Hepatocyte (in vitro differentiated cells): ENCODE measurements around the gene WHAMM. TPM values are rescaled to one million over a fixed set of nuclear protein-coding genes. Genes with fewer than 3 reads are reported as not detected.

ENCODE experiments used
- DNase-seq: peaks from one replicate; pipeline ENCODE4 v3.0.0-alpha.2; 2016; ENCODE audit warnings: low spot score
- H2AFZ ChIP-seq: fragments of 200-600 bp; sonication (generic); 2 replicates; pipeline ENCODE4 v1.6.0; 2016; ENCODE audit warnings: antibody characterized with exemption, mild to moderate bottlenecking
- H3K27ac ChIP-seq: fragments of 200-600 bp; sonication (generic); 2 replicates; pipeline ENCODE4 v1.5.1; 2016; ENCODE audit warnings: mild to moderate bottlenecking
- H3K27me3 ChIP-seq: fragments of 200-600 bp; sonication (generic); 2 replicates; pipeline ENCODE4 v1.6.1; 2016
- H3K36me3 ChIP-seq: fragments of 200-600 bp; sonication (generic); replicated peaks from 2 replicates; pipeline ENCODE4 v1.5.1; 2016; ENCODE audit warnings: low read depth; ENCODE audit not compliant: insufficient read depth
- H3K4me1 ChIP-seq: fragments of 200-600 bp; sonication (generic); 2 replicates; pipeline ENCODE4 v1.5.1; 2016; ENCODE audit warnings: mild to moderate bottlenecking, moderate library complexity; ENCODE audit not compliant: insufficient read depth
- H3K4me2 ChIP-seq: fragments of 200-600 bp; sonication (generic); 2 replicates; pipeline ENCODE4 v1.6.0; 2016
- H3K4me3 ChIP-seq: fragments of 200-600 bp; sonication (generic); 2 replicates; pipeline ENCODE4 v1.5.1; 2016; ENCODE audit warnings: mild to moderate bottlenecking
- H3K79me2 ChIP-seq: fragments of 200-600 bp; sonication (generic); 2 replicates; pipeline ENCODE4 v1.6.0; 2017; ENCODE audit warnings: mild to moderate bottlenecking
- H3K9me2 ChIP-seq: fragments of 200-600 bp; sonication (generic); replicated peaks from 2 replicates; pipeline ENCODE4 v1.6.0; 2017; ENCODE audit warnings: mild to moderate bottlenecking; ENCODE audit not compliant: insufficient read depth
- H3K9me3 ChIP-seq: fragments of 200-600 bp; sonication (generic); 2 replicates; pipeline ENCODE4 v1.5.1; 2016; ENCODE audit warnings: low read depth, mild to moderate bottlenecking
- H4K20me1 ChIP-seq: fragments of 200-600 bp; sonication (generic); 2 replicates; pipeline ENCODE4 v1.6.0; 2016; ENCODE audit warnings: mild to moderate bottlenecking; ENCODE audit not compliant: insufficient read depth, poor library complexity, severe bottlenecking
- CTCF ChIP-seq: fragments of 200-600 bp; sonication (generic); IDR thresholded peaks from 2 replicates; pipeline ENCODE4 v1.5.1; 2016; ENCODE audit warnings: antibody characterized with exemption, mild to moderate bottlenecking; ENCODE audit not compliant: poor library complexity
- EZH2 ChIP-seq: fragments of 200-600 bp; sonication (generic); IDR thresholded peaks from 2 replicates; pipeline ENCODE4 v1.6.1; 2016; ENCODE audit warnings: antibody characterized with exemption, mild to moderate bottlenecking, borderline replicate concordance
- EZH2phosphoT487 ChIP-seq: fragments of 200-600 bp; sonication (generic); IDR thresholded peaks from one replicate; pipeline ENCODE4 v1.6.1; 2018; ENCODE audit warnings: antibody characterized with exemption, mild to moderate bottlenecking, low read depth, moderate library complexity; ENCODE audit not compliant: unreplicated experiment, severe bottlenecking
- WGBS: methylation state at CpG from one replicate; pipeline ENCODE4 v1.1.6; 2016; ENCODE audit warnings: low lambda C conversion rate; ENCODE audit errors: missing lambda C conversion rate; 5-methylcytosine and 5-hydroxymethylcytosine counted together
- polyA plus RNA-seq: library from polyadenylated mRNA; unstranded; fragments of >200 nt; fragmentation: Nextera tagmentation; extraction: Ambion mirVana; gene quantifications from 2 replicates; pipeline ENCODE4 v1.2.1, GENCODE V29; 2016
- total RNA-seq: library from RNA; depleted of rRNA; stranded (reverse); fragments of >200 nt; gene quantifications from 2 replicates; pipeline ENCODE4 v1.2.3, GENCODE V29; 2014

WHAMM gene
- total and polyA plus RNA-seq, 2 experiments from 2014 or later, result 5.3 to 8.0 TPM

GRCh38 chr15:82828075-82828474, 18.6 kb downstream of the WHAMM start:
- no peak overlapping the region for H3K4me3 ChIP-seq
- no peak for DNase-seq
- H3K27me3 ChIP-seq, result no peaks in the 10 kb centered on the region
- H3K4me1 ChIP-seq, result no peaks in the 10 kb centered on the region
- TF ChIP-seq EZH2 (no peak), CTCF (no peak), EZH2phosphoT487 (no peak)
- no peak overlapping the region for H3K4me2 ChIP-seq
- H3K79me2 ChIP-seq, result no peaks in the 10 kb centered on the region
- H3K9me3 ChIP-seq, result no peaks in the 10 kb centered on the region
- H4K20me1 ChIP-seq, result no peaks in the 10 kb centered on the region
- no peaks in the 10 kb centered on the region for H3K36me3 ChIP-seq
- no peaks in the 10 kb centered on the region for H3K9me2 ChIP-seq
- H3K27ac ChIP-seq, result no peak overlapping the region
- 83% methylated on average over 1 of the region's 1 CpG for WGBS
- no peak overlapping the region for H2AFZ ChIP-seq

GRCh38 chr15:82829234-82829633, 19.8 kb downstream of the WHAMM start:
- H3K79me2 ChIP-seq, result no peaks in the 10 kb centered on the region
- no peaks in the 10 kb centered on the region for H3K9me3 ChIP-seq
- no peak for DNase-seq
- H3K36me3 ChIP-seq, result no peaks in the 10 kb centered on the region
- no peaks in the 10 kb centered on the region for H3K9me2 ChIP-seq
- H3K27ac ChIP-seq, result no peak overlapping the region
- H3K4me3 ChIP-seq, result no peak overlapping the region
- no peaks in the 10 kb centered on the region for H3K4me1 ChIP-seq
- H3K27me3 ChIP-seq, result no peaks in the 10 kb centered on the region
- 96% methylated on average over 4 of the region's 4 CpGs for WGBS
- TF ChIP-seq EZH2phosphoT487, result no peak
- TF ChIP-seq EZH2, result no peak
- TF ChIP-seq CTCF, result no peak
- no peak overlapping the region for H3K4me2 ChIP-seq
- H2AFZ ChIP-seq, result no peak overlapping the region
- H4K20me1 ChIP-seq, result no peaks in the 10 kb centered on the region

- TF ChIP-seq EZH2phosphoT487, result no peak
- TF ChIP-seq EZH2, result no peak
- no peak for TF ChIP-seq CTCF
- Histone ChIP-seq H2AFZ (no peak overlapping the region), H3K27ac (no peak overlapping the region), H3K4me1 (no peaks in the 10 kb centered on the region), H3K36me3 (no peaks in the 10 kb centered on the region), H3K4me3 (no peak overlapping the region), H3K4me2 (no peak overlapping the region), H3K9me3 (no peaks in the 10 kb centered on the region), H3K27me3 (no peaks in the 10 kb centered on the region), H3K79me2 (no peaks in the 10 kb centered on the region), H4K20me1 (no peaks in the 10 kb centered on the region), H3K9me2 (no peaks in the 10 kb centered on the region)
- 96% methylated on average over 13 of the region's 18 CpGs for WGBS
- DNase-seq, result no peak
Observed at GRCh38 chr15:82830427-82831173, 21.2 kb downstream of the WHAMM start.
